IMR-90 (cell line): ENCODE data around the gene NDUFS3. TPM values are rescaled to one million over a fixed set of nuclear protein-coding genes. Genes with fewer than 3 reads are reported as not detected.

Source experiments
- ATAC-seq: fragments of 200-7000 bp; cut with Tn5 transposase; 2 replicates; pipeline ENCODE4 v1.9.1; 2020; ENCODE audit warnings: low read depth, mild to moderate bottlenecking, moderate library complexity
- BruUV-seq: library from RNA; stranded (reverse); fragments of 400-500 nt; replicated peaks from 2 replicates; lab custom pipeline; 2021; lab: Mats Ljungman, UMichigan
- CTCF ChIA-PET: fragments of 300-600 bp; formaldehyde crosslinking; extraction: SDS; loops from one replicate; lab custom pipeline; 2021; ENCODE audit warnings: antibody characterized with exemption; lab: Yijun Ruan, JAX
- POLR2A ChIA-PET: fragments of 300-600 bp; sonication (Branson Sonifier 250); formaldehyde crosslinking; loops from one replicate; lab custom pipeline; 2022; ENCODE audit warnings: antibody characterized with exemption; ENCODE audit not compliant: unreplicated experiment; lab: Charles Lee
- DNase-seq: peaks from one replicate; pipeline ENCODE4 v3.0.0; 2013
- H2AFZ ChIP-seq: replicated peaks from 2 replicates; pipeline ENCODE3; 2013; ENCODE audit warnings: low read length, mild to moderate bottlenecking; ENCODE audit not compliant: poor library complexity
- H2AK5ac ChIP-seq: 2 replicates; pipeline ENCODE4 v1.6.1; 2013; ENCODE audit warnings: low read depth, low read length, inconsistent platforms
- H2AK9ac ChIP-seq: replicated peaks from 2 replicates; pipeline ENCODE3; 2013; ENCODE audit warnings: mild to moderate bottlenecking, low read depth, low read length, moderate library complexity; ENCODE audit not compliant: poor library complexity
- H2BK120ac ChIP-seq: 2 replicates; pipeline ENCODE4 v1.6.1; 2013; ENCODE audit warnings: low read depth, low read length, inconsistent platforms
- H2BK15ac ChIP-seq: 3 replicates; pipeline ENCODE4 v1.6.1; 2013; ENCODE audit warnings: low read depth, low read length, inconsistent platforms
- H2BK20ac ChIP-seq: 2 replicates; pipeline ENCODE4 v1.6.1; 2013; ENCODE audit warnings: low read depth, mild to moderate bottlenecking, inconsistent platforms, low read length, moderate library complexity
- H2BK5ac ChIP-seq: 2 replicates; pipeline ENCODE4 v1.6.1; 2013; ENCODE audit warnings: mild to moderate bottlenecking, low read depth, low read length, inconsistent platforms; ENCODE audit not compliant: poor library complexity, severe bottlenecking
- H3K14ac ChIP-seq: replicated peaks from 2 replicates; pipeline ENCODE4 v1.6.1; 2013; ENCODE audit warnings: low read depth, low read length, inconsistent platforms
- H3K18ac ChIP-seq: 2 replicates; pipeline ENCODE4 v1.6.1; 2013; ENCODE audit warnings: low read depth, low read length, control low read depth
- H3K23ac ChIP-seq: 2 replicates; pipeline ENCODE4 v1.6.1; 2013; ENCODE audit warnings: low read depth, low read length, inconsistent platforms
- H3K27ac ChIP-seq: 2 replicates; pipeline ENCODE4 v1.5.1; 2013; ENCODE audit warnings: mild to moderate bottlenecking, control low read depth, low read length; ENCODE audit not compliant: insufficient read depth
- H3K27me3 ChIP-seq: 2 replicates; pipeline ENCODE4 v1.6.1; 2013; ENCODE audit warnings: low read length; ENCODE audit not compliant: control insufficient read depth, insufficient read depth
- H3K36me3 ChIP-seq: 2 replicates; pipeline ENCODE4 v1.6.1; 2013; ENCODE audit warnings: low read length, mixed read lengths; ENCODE audit not compliant: control insufficient read depth, insufficient read depth
- H3K4ac ChIP-seq: 2 replicates; pipeline ENCODE4 v1.6.1; 2013; ENCODE audit warnings: low read depth, low read length, inconsistent platforms
- H3K4me1 ChIP-seq: 2 replicates; pipeline ENCODE4 v1.6.1; 2013; ENCODE audit warnings: low read length, mixed read lengths; ENCODE audit not compliant: control insufficient read depth, insufficient read depth
- H3K4me2 ChIP-seq: 2 replicates; pipeline ENCODE4 v1.6.1; 2013; ENCODE audit warnings: low read depth, mild to moderate bottlenecking, control low read depth, low read length, moderate library complexity
- H3K4me3 ChIP-seq: 2 replicates; pipeline ENCODE4 v1.5.1; 2013; ENCODE audit warnings: low read depth, mild to moderate bottlenecking, control low read depth, low read length, moderate library complexity; ENCODE audit not compliant: insufficient read depth
- H3K56ac ChIP-seq: 2 replicates; pipeline ENCODE4 v1.6.1; 2013; ENCODE audit warnings: low read length, inconsistent platforms; ENCODE audit not compliant: insufficient read depth; ENCODE audit errors: extremely low read depth
- H3K79me1 ChIP-seq, 2 experiments: 2 replicates each; pipeline ENCODE4 v1.6.1; 2013; ENCODE audit warnings: low read length in 2 of 2, inconsistent platforms in 1 of 2, low read depth in 1 of 2
- H3K9ac ChIP-seq: 2 replicates; pipeline ENCODE4 v1.6.1; 2013; ENCODE audit warnings: low read depth, low read length, control low read depth
- H3K9me1 ChIP-seq: 2 replicates; pipeline ENCODE4 v1.6.1; 2013; ENCODE audit warnings: low read length, inconsistent platforms; ENCODE audit not compliant: insufficient read depth
- H3K9me3 ChIP-seq: 2 replicates; pipeline ENCODE4 v1.6.1; 2013; ENCODE audit warnings: low read length; ENCODE audit not compliant: control insufficient read depth, insufficient read depth
- H4K20me1 ChIP-seq: 2 replicates; pipeline ENCODE4 v1.6.1; 2013; ENCODE audit warnings: low read length, inconsistent platforms; ENCODE audit not compliant: insufficient read depth
- H4K5ac ChIP-seq: 2 replicates; pipeline ENCODE4 v1.6.1; 2013; ENCODE audit warnings: mild to moderate bottlenecking, low read depth, low read length, control low read depth
- H4K8ac ChIP-seq, 2 experiments: 2 replicates each; pipeline ENCODE4 v1.6.1; 2013; ENCODE audit warnings: low read depth in 2 of 2, low read length in 2 of 2, control low read depth in 1 of 2, inconsistent platforms in 1 of 2
- H4K91ac ChIP-seq: 2 replicates; pipeline ENCODE4 v1.6.1; 2013; ENCODE audit warnings: low read depth, low read length, inconsistent platforms; ENCODE audit not compliant: insufficient read depth
- CEBPB ChIP-seq: IDR thresholded peaks from 2 replicates; pipeline ENCODE4 v1.6.1; 2012; ENCODE audit warnings: low read depth, low read length, improper control_type of control experiment
- CHD1 ChIP-seq: IDR thresholded peaks from 2 replicates; pipeline ENCODE4 v1.6.1; 2012; ENCODE audit warnings: low read depth, low read length, improper control_type of control experiment
- RFX5 ChIP-seq: IDR thresholded peaks from 2 replicates; pipeline ENCODE4 v1.8.0; 2012; ENCODE audit warnings: low read depth, mild to moderate bottlenecking, low read length, moderate library complexity
- WGBS, 2 experiments: methylation state at CpG; one replicate each; pipeline versions ENCODE4 v1.1.5 to v1.1.7; 2013; ENCODE audit warnings: missing lambda C conversion rate in 2 of 2; ENCODE audit not compliant: insufficient read length in 1 of 2; ENCODE audit errors: extremely low coverage in 2 of 2; 5-methylcytosine and 5-hydroxymethylcytosine counted together
- dilution Hi-C: fragments of 300-500 bp; cut with HindIII; formaldehyde crosslinking; loops from one replicate; pipeline ENCODE4 v1.14.3; 2018; ENCODE audit warnings: low sequenced_read_pairs; ENCODE audit not compliant: unreplicated experiment
- in situ Hi-C: fragments of 300-500 bp; cut with MboI; formaldehyde crosslinking; loops from 3 replicates; pipeline ENCODE4 v1.14.3; 2019; ENCODE audit warnings: low sequenced_read_pairs, inconsistent platforms, mixed read lengths
- intact Hi-C: fragments of 100-400 bp; cut with micrococcal nuclease; formaldehyde crosslinking; loops from 2 replicates; pipeline ENCODE4 v1.10.0; 2022
- polyA plus RNA-seq, 3 experiments: library from polyadenylated mRNA; depleted of rRNA; stranded (reverse); fragments of >200 nt; gene quantifications; 2 replicates each; pipeline ENCODE4 v1.2.3, GENCODE V29; 2012; ENCODE audit warnings: low replicate concordance in 1 of 3
- total RNA-seq: library from RNA; depleted of rRNA; stranded (reverse); fragments of >200 nt; gene quantifications from 2 replicates; pipeline ENCODE4 v1.2.3, GENCODE V29; 2012

NDUFS3 gene
- total and polyA plus RNA-seq, 2 of the 4 experiments (the other 2 are of a cell fraction) = 77.1 to 108 TPM

GRCh38 chr11:47550288-47551047, 28.4 kb upstream of the NDUFS3 start:
- Histone ChIP-seq H2BK20ac (no peak overlapping the region), H2BK15ac (no peak overlapping the region), H3K36me3 (no peaks in the 10 kb centered on the region), H3K4ac (no peak overlapping the region), H2AK9ac (no peak overlapping the region), H4K8ac (no peak overlapping the region), H4K5ac (no peak overlapping the region), H3K4me1 (peaks cover 3% of the 10 kb centered on the region), H2BK5ac (no peak overlapping the region), H3K9ac (no peak overlapping the region), H3K27ac (no peak overlapping the region), H3K79me1 (peaks cover 0 to 48% of the 10 kb centered on the region in 2 experiments; a peak in 2 of 4 replicates), H4K20me1 (peaks cover 68% of the 10 kb centered on the region), H2AFZ (no peak overlapping the region), H3K4me2 (peak overlapping the region; percentile 42; the same call in 1 of the 2 replicates), H3K18ac (no peak overlapping the region), H3K23ac (no peak overlapping the region), H3K9me3 (no peaks in the 10 kb centered on the region), H4K91ac (no peak overlapping the region), H2AK5ac (no peak overlapping the region), H3K4me3 (no peak overlapping the region), H3K56ac (no peak overlapping the region), H2BK120ac (no peak overlapping the region), H3K27me3 (no peaks in the 10 kb centered on the region), H3K14ac (no peak overlapping the region), H3K9me1 (peaks cover 6% of the 10 kb centered on the region)
- DNase-seq (no peak), ATAC-seq (no peak)
- in situ Hi-C loops (no loop called here), dilution Hi-C loops (no loop called here), intact Hi-C loops (no loop called here)
- WGBS, 2 experiments = 92% methylated on average over 2 of the region's 10 CpGs; no CpG with 5 or more reads in 1 of the 2 experiments
- CTCF ChIA-PET = interaction anchor here (0.6 to 1.9 kb wide), 3 partner anchors 32 to 908 kb away, joined by 3 to 4 read pairs (median 3); no protein-coding TSS in a partner anchor
- TF ChIP-seq CHD1 (no peak), RFX5 (no peak), CEBPB (peak; percentile 26; the same call in 1 of the 2 replicates)
- POLR2A ChIA-PET = no interaction called here
- BruUV-seq = no TSS peak
